Aorta (tissue), 5 donors: Measurements from ENCODE around the gene TUBGCP6. TPM values are rescaled to one million over a fixed set of nuclear protein-coding genes. Genes with fewer than 3 reads are reported as not detected.
A peak's percentile ranks its signal among the peaks of the same experiment; 100 is the strongest.

Source experiments
- ATAC-seq: fragments of 200-7000 bp; cut with Tn5 transposase; one replicate; pipeline ENCODE4 v1.9.1; 2022; ENCODE audit warnings: moderate library complexity; ENCODE audit not compliant: low FRiP score
- DNase-seq, 2 donors: peaks; one replicate each; pipeline ENCODE4 v3.0.0-alpha.2; 2020
- H3K27ac ChIP-seq, 2 donors: one replicate each; pipeline ENCODE4 v1.5.1; 2013; ENCODE audit warnings: low read length in 2 of 2, mild to moderate bottlenecking in 2 of 2, moderate library complexity in 2 of 2, control low read depth in 1 of 2, inconsistent platforms in 1 of 2, low read depth in 1 of 2
- H3K27me3 ChIP-seq, 2 donors: one replicate each; pipeline ENCODE4 v1.6.1; 2013; ENCODE audit warnings: control low read depth in 1 of 2, low read length in 1 of 2, mild to moderate bottlenecking in 1 of 2, moderate library complexity in 1 of 2; ENCODE audit not compliant: insufficient read depth in 2 of 2, control insufficient read depth in 1 of 2
- H3K36me3 ChIP-seq, 2 donors: one replicate each; pipeline ENCODE4 v1.6.1; 2013; ENCODE audit warnings: control low read depth in 1 of 2, low read length in 1 of 2, mild to moderate bottlenecking in 1 of 2; ENCODE audit not compliant: insufficient read depth in 2 of 2, control insufficient read depth in 1 of 2
- H3K4me1 ChIP-seq, 2 donors: one replicate each; pipeline ENCODE4 v1.6.1; 2013; ENCODE audit warnings: low read length in 2 of 2, control low read depth in 1 of 2, mild to moderate bottlenecking in 1 of 2, moderate library complexity in 1 of 2; ENCODE audit not compliant: insufficient read depth in 2 of 2, control insufficient read depth in 1 of 2
- H3K4me3 ChIP-seq, 2 donors: one replicate each; pipeline ENCODE4 v1.5.1; 2013; ENCODE audit warnings: low read length in 2 of 2, control low read depth in 1 of 2, mild to moderate bottlenecking in 1 of 2
- H3K9me3 ChIP-seq: one replicate; pipeline ENCODE4 v1.6.1; 2013; ENCODE audit warnings: mild to moderate bottlenecking, low read length; ENCODE audit not compliant: control insufficient read depth
- WGBS, 2 donors: extraction: QIAGEN DNeasy Blood & Tissue Kit; methylation state at CpG; one replicate each; pipeline ENCODE4 v1.1.7; 2013; 5-methylcytosine and 5-hydroxymethylcytosine counted together
- intact Hi-C, 2 donors: fragments of 100-400 bp; cut with DNase I; formaldehyde crosslinking; loops; one replicate each; pipeline versions ENCODE4 v1.14.2 to v1.15.0; 2022
- polyA plus RNA-seq, 2 donors: library from polyadenylated mRNA; stranded (reverse); fragments of 200-250 nt; gene quantifications; one replicate each; pipeline ENCODE4 v1.2.3, GENCODE V29; 2013
- total RNA-seq, 2 donors: library from RNA; stranded (reverse); fragmentation: NEBNext Ultra II Directional; extraction: Animal tissue kit (Norgen Biotek cat#: 25700); gene quantifications; one replicate each; pipeline ENCODE4 v1.2.1, GENCODE V29; 2021
- donor health status: healthy with polysubstance abuse.
- donor health status: Bipolar disorder and iron deficiency.
- donor health status: DM: no; HTN: no; CAD: no.
- donor health status: DM: no; HTN: no; CAD: no.
- donor health status: DM: yes; HTN: yes; CAD: no.

Gene TUBGCP6
- total and polyA plus RNA-seq, 4 donors = 7.0 to 134 (median 39.3) TPM

DNA sequence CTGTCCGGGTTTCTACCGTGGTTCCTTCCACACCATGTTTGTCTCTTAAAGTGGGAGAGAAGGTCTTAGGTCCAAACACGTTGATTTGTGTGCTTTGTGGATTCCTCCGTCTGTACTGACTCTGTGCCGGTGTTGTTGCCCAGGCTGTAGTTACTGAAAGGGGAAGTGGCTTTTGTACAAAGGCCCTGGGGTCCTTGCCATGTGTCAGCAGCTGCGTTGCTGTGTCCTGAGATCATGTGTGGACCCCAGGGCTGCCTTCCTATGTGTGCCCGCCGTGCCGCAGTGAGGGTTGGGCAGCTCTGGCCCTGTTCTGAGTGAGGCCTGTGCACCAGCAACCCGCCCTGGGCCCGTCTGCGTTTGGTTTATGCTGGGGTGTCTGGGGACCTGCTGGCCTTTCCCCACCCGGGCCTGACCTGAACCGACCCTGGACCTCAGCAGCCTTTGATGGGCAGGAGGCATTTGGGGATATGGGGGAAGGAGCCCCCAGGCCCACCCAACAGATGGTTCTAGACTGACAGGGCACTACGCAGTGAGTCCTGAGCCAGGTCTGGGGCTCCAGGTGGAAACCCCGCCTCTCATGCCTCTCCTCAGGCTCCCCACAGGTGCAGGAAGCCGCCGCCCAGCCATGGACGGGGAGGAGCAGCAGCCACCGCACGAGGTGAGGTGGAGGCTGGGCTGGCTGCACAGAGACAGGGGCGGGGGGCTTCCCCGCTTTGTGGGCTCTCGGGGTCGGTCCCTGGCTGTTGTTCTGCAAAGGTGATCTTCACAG lies 52.2 kb downstream of the TUBGCP6 start:
- ATAC-seq (no peak), DNase-seq (no peak)
- no peak overlapping the region for H3K4me3 ChIP-seq
- no peaks in the 10 kb centered on the region for H3K27me3 ChIP-seq
- H3K4me1 ChIP-seq = no peaks in the 10 kb centered on the region
- 85% methylated on average over 25 of the region's 25 CpGs for WGBS, 2 donors
- H3K9me3 ChIP-seq = no peaks in the 10 kb centered on the region
- intact Hi-C loops = loop anchor here in 1 of 2 donors (5.0 kb wide), 1 partner anchor 50 kb away; no protein-coding TSS in a partner anchor
- H3K27ac ChIP-seq = no peak overlapping the region
- no peaks in the 10 kb centered on the region for H3K36me3 ChIP-seq

DNA sequence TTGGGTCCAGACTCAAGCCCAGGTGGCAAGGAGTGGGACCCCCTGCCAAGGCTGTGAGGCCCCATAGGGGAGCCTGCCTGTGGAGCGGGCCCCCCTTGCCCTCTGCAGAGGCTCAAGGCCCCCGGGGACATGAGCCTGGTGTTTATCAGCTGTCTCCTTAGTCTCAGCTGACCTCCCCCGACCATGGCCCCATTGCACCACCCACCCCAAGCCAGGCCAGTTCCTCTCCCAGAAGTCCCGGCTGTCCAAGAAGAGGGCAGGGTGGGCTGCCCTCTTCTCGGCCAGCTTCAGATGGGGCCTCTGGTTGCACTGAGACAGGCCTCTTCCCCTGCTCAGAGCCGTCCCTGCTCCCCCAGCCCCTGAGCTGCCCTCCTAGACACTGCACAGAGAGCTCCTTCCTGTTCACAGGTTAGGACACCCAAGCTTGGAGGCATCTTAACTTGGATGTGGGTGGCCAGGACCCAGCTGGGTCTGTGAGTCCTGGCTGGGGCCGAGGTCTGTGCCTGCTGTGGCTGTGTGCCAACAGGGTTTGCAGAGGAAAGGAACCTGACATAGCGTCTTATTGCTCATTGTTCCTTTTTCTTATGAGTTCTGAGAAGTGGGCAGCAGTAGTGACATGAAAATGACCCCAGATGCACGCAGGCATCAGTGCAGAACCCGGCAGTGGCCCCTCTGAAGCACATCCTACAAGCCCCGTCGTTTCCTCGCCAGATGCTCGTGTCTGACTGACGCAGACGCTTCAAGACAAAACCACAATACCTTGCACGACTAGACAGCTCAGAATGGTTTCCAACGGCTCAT lies 53.7 kb downstream of the TUBGCP6 start:
- DNase-seq = peak in 1 of 2 donors; percentile 78
- 64 to 68% methylated on average over 18 of the region's 18 CpGs for WGBS, 2 donors
- intact Hi-C loops = loop anchor here in 1 of 2 donors (5.0 kb wide), 1 partner anchor 51 kb away; no protein-coding TSS in a partner anchor

DNA sequence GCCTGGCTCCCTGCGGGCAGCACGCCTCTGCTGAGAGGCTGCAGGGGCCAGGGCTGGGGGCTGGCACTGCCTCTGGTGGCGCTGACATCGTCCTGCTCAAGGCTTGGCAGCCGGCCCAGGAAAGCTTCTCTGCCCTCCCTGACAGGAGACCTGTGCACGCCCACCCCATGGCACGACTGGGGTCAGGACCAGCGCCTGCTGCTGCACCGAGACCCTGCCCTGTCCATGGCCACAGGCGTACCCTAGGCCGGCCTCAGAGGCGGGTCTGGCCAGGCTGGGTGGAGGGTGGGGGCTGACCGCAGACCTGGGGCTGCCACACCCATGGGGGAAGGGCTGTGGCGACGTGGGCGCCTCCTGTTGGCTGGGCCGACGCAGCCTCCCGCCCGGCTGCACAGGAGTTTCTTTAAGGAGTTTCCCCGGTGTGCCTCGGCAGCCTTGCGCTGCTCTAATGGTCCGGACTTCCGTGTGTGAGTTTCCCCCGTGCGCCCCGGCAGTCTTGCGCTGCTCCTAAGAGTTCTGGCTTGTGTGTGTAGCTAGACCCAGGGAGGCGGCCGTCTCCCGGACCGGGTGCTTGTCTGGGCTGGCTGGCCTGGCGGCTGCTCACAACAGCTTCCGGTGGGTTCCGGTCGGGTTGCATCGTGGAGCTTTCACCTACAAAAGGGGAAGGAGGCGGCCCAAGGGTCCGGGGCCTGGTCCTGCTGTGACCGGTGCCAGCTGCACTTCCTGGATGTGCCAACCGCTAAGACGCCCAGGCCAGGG lies 54.5 kb downstream of the TUBGCP6 start:
- Histone ChIP-seq H3K4me3 (peak overlapping the region; percentile 1 to 6), H3K4me1 (no peaks in the 10 kb centered on the region), H3K9me3 (no peaks in the 10 kb centered on the region), H3K27ac (peak overlapping the region in 1 of 2 donors; percentile 41), H3K36me3 (no peaks in the 10 kb centered on the region), H3K27me3 (no peaks in the 10 kb centered on the region)
- ATAC-seq (peak; percentile 65), DNase-seq (peak; percentile 90)
- intact Hi-C loops = loop anchor here in 1 of 2 donors (5.0 kb wide), 1 partner anchor 52 kb away; no protein-coding TSS in a partner anchor
- WGBS, 2 donors = 2 to 7% methylated on average over 42 to 43 of the region's 43 CpGs

More for the DNA sequence above, 53.7 kb downstream of the TUBGCP6 start:
- no peaks in the 10 kb centered on the region for H3K9me3 ChIP-seq
- no peaks in the 10 kb centered on the region for H3K36me3 ChIP-seq
- peak overlapping the region in 1 of 2 donors; percentile 1 for H3K4me3 ChIP-seq
- ATAC-seq = no peak
- no peaks in the 10 kb centered on the region for H3K4me1 ChIP-seq
- H3K27ac ChIP-seq = peak overlapping the region in 1 of 2 donors; percentile 41
- no peaks in the 10 kb centered on the region for H3K27me3 ChIP-seq

DNA sequence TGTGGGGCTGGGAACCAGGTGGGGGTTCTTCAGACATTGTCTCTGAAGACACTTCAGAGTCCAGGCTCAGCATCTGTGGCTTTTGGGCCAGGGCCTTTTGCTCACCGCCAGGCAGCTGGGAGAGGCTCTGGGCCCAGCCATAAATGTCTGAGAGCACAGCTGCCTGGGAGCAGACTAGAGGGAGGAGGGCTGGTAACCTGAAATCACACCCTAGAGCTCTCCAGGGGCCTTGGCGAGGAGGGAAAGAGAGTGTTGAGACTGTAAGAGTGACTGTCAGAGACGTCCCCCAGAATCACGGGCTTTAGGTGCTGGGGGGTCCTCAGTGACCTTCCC lies 55.0 kb downstream of the TUBGCP6 start:
- 2 to 11% methylated on average over 3 to 4 of the region's 4 CpGs for WGBS, 2 donors
- peak overlapping the region in 1 of 2 donors; percentile 41 for H3K27ac ChIP-seq
- no peak overlapping the region for H3K4me3 ChIP-seq
- H3K9me3 ChIP-seq = no peaks in the 10 kb centered on the region
- H3K27me3 ChIP-seq = no peaks in the 10 kb centered on the region
- H3K36me3 ChIP-seq = no peaks in the 10 kb centered on the region
- DNase-seq (no peak), ATAC-seq (no peak)
- intact Hi-C loops = loop anchor here in 1 of 2 donors (5.0 kb wide), 1 partner anchor 52 kb away; no protein-coding TSS in a partner anchor
- H3K4me1 ChIP-seq = no peaks in the 10 kb centered on the region

DNA sequence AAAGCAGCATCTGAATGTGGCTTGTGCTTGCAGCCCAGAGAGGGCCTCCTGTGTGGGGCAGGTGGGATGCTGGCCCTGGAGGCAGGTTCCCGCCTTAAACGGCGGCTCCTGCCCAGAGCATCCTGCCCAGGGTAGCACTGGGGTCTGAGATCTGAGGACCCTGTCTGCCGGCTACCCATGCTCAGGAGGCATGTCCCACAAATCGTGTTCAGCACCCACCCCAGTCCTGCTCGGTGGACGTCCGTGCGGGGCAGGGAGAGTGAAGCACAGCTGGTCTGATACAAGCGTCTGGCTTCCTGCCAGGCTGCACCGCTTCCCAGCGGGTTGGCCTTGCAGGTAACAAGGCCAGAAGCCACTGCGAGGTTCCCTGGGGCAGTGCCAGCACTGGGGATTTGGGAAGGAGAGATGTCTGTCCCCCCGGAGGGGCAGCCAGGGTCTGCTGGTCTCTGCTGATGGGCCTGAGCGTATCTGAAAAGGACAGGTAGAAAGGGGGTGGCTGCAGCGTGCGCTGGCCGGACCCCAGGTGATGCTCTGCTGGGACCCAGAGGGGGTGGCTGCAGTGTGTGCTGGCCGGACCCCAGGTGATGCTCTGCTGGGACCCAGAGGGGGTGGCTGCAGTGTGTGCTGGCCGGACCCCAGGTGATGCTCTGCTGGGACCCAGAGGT lies 55.5 kb downstream of the TUBGCP6 start:
- intact Hi-C loops = no loop called here

DNA sequence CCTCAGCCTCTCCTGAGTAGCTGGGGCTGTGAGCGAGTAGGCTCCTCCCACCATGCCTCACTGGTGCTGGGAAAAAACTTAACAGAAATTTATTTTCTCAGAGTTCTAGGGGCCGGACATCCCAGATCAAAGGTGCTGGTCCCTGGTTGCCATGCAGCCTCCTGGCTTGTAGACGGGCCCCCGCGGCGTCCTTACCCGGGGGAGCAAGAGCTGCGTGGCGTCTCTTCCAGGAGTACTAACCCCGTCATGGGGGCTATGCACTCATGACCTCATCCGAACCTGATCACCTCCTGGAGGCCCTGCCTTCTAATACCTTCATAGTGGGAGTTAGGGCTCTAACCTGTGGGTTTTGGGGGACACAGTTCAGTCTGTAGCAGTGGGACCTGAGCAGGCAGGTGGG lies 56.5 kb downstream of the TUBGCP6 start:
- peak in 1 of 2 donors; percentile 34 for DNase-seq
- H3K36me3 ChIP-seq = no peaks in the 10 kb centered on the region
- 96 to 98% methylated on average over 11 of the region's 11 CpGs for WGBS, 2 donors
- no peaks in the 10 kb centered on the region for H3K9me3 ChIP-seq
- intact Hi-C loops = no loop called here
- no peaks in the 10 kb centered on the region for H3K27me3 ChIP-seq
- H3K4me3 ChIP-seq = no peak overlapping the region
- ATAC-seq = no peak
- no peaks in the 10 kb centered on the region for H3K4me1 ChIP-seq
- no peak overlapping the region for H3K27ac ChIP-seq

More for the DNA sequence above, 55.5 kb downstream of the TUBGCP6 start:
- no peaks in the 10 kb centered on the region for H3K9me3 ChIP-seq
- ATAC-seq = no peak
- DNase-seq = no peak
- WGBS, 2 donors = 80 to 86% methylated on average over 20 of the region's 20 CpGs
- no peaks in the 10 kb centered on the region for H3K36me3 ChIP-seq
- H3K4me3 ChIP-seq = no peak overlapping the region
- no peaks in the 10 kb centered on the region for H3K4me1 ChIP-seq
- H3K27me3 ChIP-seq = no peaks in the 10 kb centered on the region
- H3K27ac ChIP-seq = peak overlapping the region in 1 of 2 donors; percentile 41

DNA sequence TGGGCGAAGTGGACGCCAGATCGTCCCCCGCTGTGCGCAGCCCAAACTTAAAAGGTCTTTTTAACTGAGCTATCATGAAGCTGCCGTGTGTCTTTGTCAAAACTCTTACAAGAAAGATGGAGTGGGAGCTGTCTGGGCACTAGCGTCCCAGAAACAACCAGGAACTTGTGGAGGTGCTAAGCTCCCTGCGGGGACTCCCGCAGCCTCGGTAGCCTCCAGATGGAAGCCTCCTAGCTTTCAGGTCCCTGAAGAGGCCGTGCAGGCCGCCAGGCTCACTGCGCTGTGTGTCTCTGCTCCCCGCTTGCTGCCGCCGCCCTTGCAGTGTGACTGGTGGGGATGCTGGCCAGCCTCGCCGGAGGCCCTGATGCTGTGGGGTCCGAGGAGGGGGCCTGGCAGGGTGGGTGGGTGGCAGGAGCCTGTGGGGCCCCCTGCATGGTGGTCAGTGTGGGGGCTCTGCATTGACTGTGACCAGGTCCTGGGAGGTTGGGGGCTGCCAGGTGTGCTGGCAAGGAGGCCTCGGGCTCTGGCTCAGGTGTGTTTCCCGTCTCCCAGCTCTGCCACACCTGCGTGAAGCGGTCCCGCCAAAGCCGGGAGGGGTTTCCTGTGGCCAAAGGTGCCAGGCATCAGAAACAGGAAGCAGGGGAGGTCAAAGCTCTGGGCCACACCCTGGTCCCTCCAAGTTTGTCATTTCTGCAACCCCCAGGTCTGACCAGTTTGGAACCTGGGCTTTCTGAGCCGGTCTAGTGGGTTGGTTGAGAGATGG lies 57.9 kb downstream of the TUBGCP6 start:
- H3K9me3 ChIP-seq = no peaks in the 10 kb centered on the region
- WGBS, 2 donors = 63 to 64% methylated on average over 26 of the region's 26 CpGs
- ATAC-seq = no peak
- H3K27ac ChIP-seq = no peak overlapping the region
- no peaks in the 10 kb centered on the region for H3K27me3 ChIP-seq
- intact Hi-C loops = no loop called here
- peak overlapping the region; percentile 58 to 68 for H3K4me3 ChIP-seq
- no peaks in the 10 kb centered on the region for H3K4me1 ChIP-seq
- H3K36me3 ChIP-seq = no peaks in the 10 kb centered on the region
- peak in 1 of 2 donors; percentile 49 for DNase-seq
